Panc1 (cell line): ENCODE measurements around the gene AP5Z1. TPM values are rescaled to one million over a fixed set of nuclear protein-coding genes. Genes with fewer than 3 reads are reported as not detected.

ENCODE experiments used
- ATAC-seq: fragments of 200-7000 bp; cut with Tn5 transposase; 2 replicates; pipeline ENCODE4 v1.9.1; 2020; ENCODE audit warnings: mild to moderate bottlenecking, moderate library complexity
- BruUV-seq: library from RNA; stranded (reverse); fragments of 400-500 nt; replicated peaks from 2 replicates; lab custom pipeline; 2021; lab: Mats Ljungman, UMichigan
- CTCF ChIA-PET: fragments of 300-600 bp; sonication (Branson Sonifier 250); formaldehyde crosslinking; loops from one replicate; lab custom pipeline; 2022; ENCODE audit warnings: antibody characterized with exemption; lab: Charles Lee
- POLR2A ChIA-PET: fragments of 300-600 bp; sonication (Branson Sonifier 250); formaldehyde crosslinking; loops from one replicate; lab custom pipeline; 2022; ENCODE audit warnings: antibody characterized with exemption; lab: Charles Lee
- DNase-seq: peaks from one replicate; pipeline ENCODE4 v3.0.0-alpha.2; 2010; ENCODE audit warnings: low read depth, low spot score
- H3K27ac ChIP-seq: 2 replicates; pipeline ENCODE4 v1.5.1; 2011; ENCODE audit warnings: mild to moderate bottlenecking, low read length, inconsistent platforms
- H3K27me3 ChIP-seq: fragments of 200-500 bp; sonication (Bioruptor generic); 2 replicates; pipeline ENCODE4 v1.6.0; 2014; ENCODE audit warnings: low read length, inconsistent platforms; ENCODE audit not compliant: control insufficient read depth, insufficient read depth
- H3K36me3 ChIP-seq: fragments of 200-500 bp; sonication (Bioruptor generic); 2 replicates; pipeline ENCODE4 v1.5.1; 2014; ENCODE audit warnings: inconsistent platforms, mild to moderate bottlenecking, low read length, moderate library complexity; ENCODE audit not compliant: control insufficient read depth, insufficient read depth
- H3K4me1 ChIP-seq: 2 replicates; pipeline ENCODE4 v1.5.1; 2011; ENCODE audit warnings: inconsistent platforms, mild to moderate bottlenecking, low read length, moderate library complexity; ENCODE audit not compliant: control insufficient read depth, insufficient read depth
- H3K4me3 ChIP-seq, 2 experiments: 2 replicates each; pipeline ENCODE4 v1.5.1; 2011 to 2012; ENCODE audit warnings: low read depth in 2 of 2, low read length in 2 of 2, mild to moderate bottlenecking in 2 of 2, inconsistent platforms in 1 of 2, moderate library complexity in 1 of 2
- H3K9me3 ChIP-seq: fragments of 200-500 bp; sonication (Bioruptor generic); 2 replicates; pipeline ENCODE4 v1.5.1; 2014; ENCODE audit warnings: low read depth, mild to moderate bottlenecking, inconsistent platforms, low read length, moderate library complexity; ENCODE audit not compliant: control insufficient read depth, insufficient read depth
- CTCF ChIP-seq: fragments of 450-650 bp; IDR thresholded peaks from 2 replicates; pipeline ENCODE4 v1.5.1; 2017; ENCODE audit warnings: mild to moderate bottlenecking
- POLR2AphosphoS5 ChIP-seq: IDR thresholded peaks from 2 replicates; pipeline ENCODE4 v1.6.1; 2012; ENCODE audit warnings: mild to moderate bottlenecking, low read depth, low read length, moderate library complexity
- REST ChIP-seq, 2 experiments: IDR thresholded peaks; 2 replicates each; pipeline ENCODE4 v1.6.1; 2011 to 2012; ENCODE audit warnings: low read depth in 2 of 2, control low read depth in 1 of 2, low read length in 1 of 2, mild to moderate bottlenecking in 1 of 2, moderate library complexity in 1 of 2; ENCODE audit not compliant: insufficient read depth in 1 of 2
- SIN3A ChIP-seq: IDR thresholded peaks from 2 replicates; pipeline ENCODE4 v1.6.1; 2012; ENCODE audit warnings: low read depth, mild to moderate bottlenecking, low read length, moderate library complexity, borderline replicate concordance; ENCODE audit not compliant: insufficient read depth
- TCF7L2 ChIP-seq: IDR thresholded peaks from 2 replicates; pipeline ENCODE4 v1.6.1; 2011; ENCODE audit warnings: mild to moderate bottlenecking, low read depth, low read length, inconsistent platforms
- in situ Hi-C: cut with HindIII; loops from 2 replicates; pipeline ENCODE4 v1.10.0; 2016; ENCODE audit warnings: low sequenced_read_pairs, low pct_unique_long_range_greater_than_20kb
- intact Hi-C: fragments of 100-400 bp; cut with micrococcal nuclease; formaldehyde crosslinking; loops from one replicate; pipeline ENCODE4 v1.10.0; 2022; ENCODE audit not compliant: unreplicated experiment
- total RNA-seq: library from RNA; stranded (reverse); gene quantifications from one replicate; pipeline ENCODE4 v1.2.1, GENCODE V29; 2021; ENCODE audit not compliant: unreplicated experiment

Gene AP5Z1
- total RNA-seq, 1 experiment from 2014 or later: 100.0 TPM

GRCh38 chr7:4805110-4805983, 29.9 kb downstream of the AP5Z1 start:
- in situ Hi-C loops: no loop called here
- ATAC-seq (peak; percentile 55), DNase-seq (no peak)
- Histone ChIP-seq H3K4me1 (peaks cover 22% of the 10 kb centered on the region), H3K9me3 (no peaks in the 10 kb centered on the region), H3K27ac (no peak overlapping the region), H3K36me3 (no peaks in the 10 kb centered on the region), H3K27me3 (no peaks in the 10 kb centered on the region), H3K4me3 (peak overlapping the region in 1 of 2 experiments; percentile 20; a peak in 1 of 4 replicates)
- ChIA-PET CTCF (no interaction called here), POLR2A (interaction anchor here (0.5 to 0.6 kb wide), 3 partner anchors 96 to 276 kb away, joined by 3 to 11 read pairs (median 4); no protein-coding TSS in a partner anchor)
- intact Hi-C loops: no loop called here
- BruUV-seq: no TSS peak
- TF ChIP-seq REST (IDR thresholded peaks at IDR 0.05; ENCODE audit: insufficient read depth in 1 of 2, low read depth in 2 of 2, low read length in 1 of 2): no peak
- no peak for TF ChIP-seq CTCF
- TF ChIP-seq SIN3A: no peak

DNA sequence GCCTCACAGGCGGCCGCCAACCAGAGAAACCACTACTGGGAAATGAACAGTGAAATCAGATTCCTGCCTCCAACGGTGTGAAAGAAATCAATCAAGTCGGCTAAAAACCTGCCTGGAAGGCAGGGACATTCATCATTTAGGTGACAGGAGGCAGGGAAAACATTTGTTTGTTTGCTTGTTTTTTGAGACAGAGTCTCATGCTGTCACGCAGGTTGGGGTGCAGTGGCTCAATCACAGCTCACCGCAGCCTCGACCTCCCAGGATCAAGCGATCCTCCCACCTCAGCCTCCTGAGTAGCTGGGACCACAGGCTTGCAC, 30.5 kb downstream of the AP5Z1 start:
- H3K36me3 ChIP-seq: no peaks in the 10 kb centered on the region
- H3K27me3 ChIP-seq: no peaks in the 10 kb centered on the region
- ATAC-seq: peak; percentile 13
- no peak overlapping the region for H3K27ac ChIP-seq
- CTCF ChIA-PET: no interaction called here
- in situ Hi-C loops: no loop called here
- no peaks in the 10 kb centered on the region for H3K9me3 ChIP-seq
- peaks cover 22% of the 10 kb centered on the region for H3K4me1 ChIP-seq
- no peak for DNase-seq
- intact Hi-C loops: no loop called here
- 0 out of 4 replicates have a peak overlapping the region, but pooled peaks of 1 of the 2 experiments have one; percentile 20 for H3K4me3 ChIP-seq
- POLR2A ChIA-PET: interaction anchor here (0.5 to 0.6 kb wide), 3 partner anchors 96 to 275 kb away, joined by 3 to 11 read pairs (median 4); no protein-coding TSS in a partner anchor
- no TSS peak for BruUV-seq
- TF ChIP-seq SIN3A (no peak), CTCF (no peak), REST (IDR thresholded peaks at IDR 0.05; ENCODE audit: insufficient read depth in 1 of 2, low read depth in 2 of 2, low read length in 1 of 2) (no peak), POLR2AphosphoS5 (no peak), TCF7L2 (no peak)
